ENCODE measurements around the gene KDM2A. TPM values are rescaled to one million over a fixed set of nuclear protein-coding genes. Genes with fewer than 3 reads are reported as not detected.
"Not testable (repeated sequence)": the region's sequence is repeated elsewhere in the genome, so short reads cannot be mapped to it uniquely, and the experiment has no call there.

KDM2A gene
- total RNA-seq, 2 donors from 2014 or later = 104 to 107 TPM

- ATAC-seq (replicated peaks in 1 of 2) (no peak), DNase-seq (no peak)
- Mint-ChIP-seq H3K36me3 (ENCODE audit: insufficient read depth in 2 of 2) (peaks cover 25 to 38% of the 10 kb centered on the region in 2 donors), H3K27me3 (ENCODE audit: low read depth) (no peaks in the 10 kb centered on the region), H3K4me3 (no peak overlapping the region), H3K27ac (peak overlapping the region; percentile 29), H3K9me3 (no peaks in the 10 kb centered on the region), H3K4me1 (ENCODE audit: low read depth) (peaks cover 13% of the 10 kb centered on the region)
Measured at GRCh38 chr11:67251841-67252240, 132.8 kb downstream of the KDM2A start.

GRCh38 chr11:67252831-67253239 lies 133.8 kb downstream of the KDM2A start:
- peak; percentile 68 to 76 for ATAC-seq (replicated peaks in 1 of 2)
- Mint-ChIP-seq H3K27me3 (ENCODE audit: low read depth) (no peaks in the 10 kb centered on the region), H3K4me3 (no peak overlapping the region), H3K9me3 (no peaks in the 10 kb centered on the region), H3K36me3 (ENCODE audit: insufficient read depth in 2 of 2) (peaks cover 22 to 38% of the 10 kb centered on the region in 2 donors), H3K27ac (peak overlapping the region; percentile 61), H3K4me1 (ENCODE audit: low read depth) (peaks cover 13% of the 10 kb centered on the region)
- no peak for DNase-seq

- Mint-ChIP-seq H3K27me3 (ENCODE audit: low read depth) (no peaks in the 10 kb centered on the region), H3K4me3 (no peak overlapping the region), H3K9me3 (no peaks in the 10 kb centered on the region), H3K4me1 (ENCODE audit: low read depth) (peaks cover 13% of the 10 kb centered on the region), H3K27ac (peak overlapping the region; percentile 61), H3K36me3 (ENCODE audit: insufficient read depth in 2 of 2) (peaks cover 17 to 30% of the 10 kb centered on the region in 2 donors)
- DNase-seq (no peak), ATAC-seq (replicated peaks in 1 of 2) (no peak)
Measured at GRCh38 chr11:67253872-67254624, 135.0 kb downstream of the KDM2A start.

DNA sequence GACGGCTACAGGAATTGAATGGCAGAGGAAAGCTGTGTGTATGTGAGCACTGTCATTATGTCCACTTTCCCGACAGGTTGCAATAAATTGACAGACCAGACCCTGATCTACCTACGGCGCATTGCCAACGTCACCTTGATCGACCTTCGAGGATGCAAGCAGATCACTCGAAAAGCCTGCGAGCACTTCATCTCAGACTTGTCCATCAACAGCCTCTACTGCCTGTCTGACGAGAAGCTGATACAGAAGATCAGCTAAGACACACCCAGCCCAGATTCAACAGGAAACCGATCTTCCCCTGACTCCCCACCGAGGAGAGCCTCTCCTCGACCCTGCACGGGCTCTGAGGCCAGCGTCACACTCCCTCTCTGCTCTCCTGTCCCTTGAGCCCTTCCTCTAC lies 135.7 kb downstream of the KDM2A start:
- Mint-ChIP-seq H3K4me3 (no peak overlapping the region), H3K27me3 (ENCODE audit: low read depth) (no peaks in the 10 kb centered on the region), H3K36me3 (ENCODE audit: insufficient read depth in 2 of 2) (peaks cover 12 to 22% of the 10 kb centered on the region in 2 donors), H3K27ac (peak overlapping the region; percentile 6), H3K9me3 (no peaks in the 10 kb centered on the region), H3K4me1 (ENCODE audit: low read depth) (peaks cover 13% of the 10 kb centered on the region)
- DNase-seq = no peak
- ATAC-seq (replicated peaks in 1 of 2) = no peak

DNA sequence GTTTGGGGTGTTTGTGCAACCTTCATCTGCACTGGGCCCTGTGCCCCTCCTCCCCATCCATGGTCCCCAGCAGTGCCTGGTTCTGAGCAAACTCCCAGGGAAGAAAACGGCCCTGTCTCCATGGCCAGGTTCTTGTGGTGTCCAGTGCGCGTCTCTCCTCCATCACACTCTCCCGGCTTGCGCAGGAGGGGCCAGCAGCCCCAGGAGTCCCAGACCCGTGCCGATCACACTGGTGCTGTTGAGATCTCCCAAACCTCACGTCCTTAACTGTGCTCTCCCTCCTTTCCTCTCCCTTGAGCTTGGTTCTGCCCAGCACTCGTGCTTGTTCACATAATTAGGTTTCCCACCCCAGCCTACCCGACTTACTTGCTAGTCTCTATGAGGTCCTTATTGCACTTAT lies 136.3 kb downstream of the KDM2A start:
- no peaks in the 10 kb centered on the region for H3K9me3 Mint-ChIP-seq
- peaks cover 12 to 20% of the 10 kb centered on the region in 2 donors for H3K36me3 Mint-ChIP-seq (ENCODE audit: insufficient read depth in 2 of 2)
- ATAC-seq (replicated peaks in 1 of 2) = no peak

DNA sequence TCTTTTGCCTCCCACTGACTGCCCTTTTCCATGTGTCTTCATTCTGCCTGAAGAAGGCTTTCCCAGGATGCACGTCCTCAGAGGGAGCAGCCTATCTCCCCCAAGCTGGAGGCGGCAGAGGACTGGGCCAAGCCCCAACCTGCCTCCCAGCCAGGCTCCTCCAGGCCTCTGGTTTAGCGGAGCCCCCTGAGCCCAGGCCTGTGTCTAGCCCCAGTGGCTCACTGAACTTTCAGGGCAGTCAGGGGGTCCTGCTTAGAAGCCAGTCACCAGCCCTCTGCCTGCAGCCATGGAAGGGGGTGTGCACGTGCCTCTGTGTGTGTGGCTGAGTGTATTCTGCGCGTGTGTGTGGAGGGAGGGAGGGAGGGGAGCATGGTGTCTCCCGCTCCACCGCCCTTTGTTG lies 136.8 kb downstream of the KDM2A start:
- DNase-seq (no peak), ATAC-seq (replicated peaks in 1 of 2) (no peak)
- Mint-ChIP-seq H3K4me1 (ENCODE audit: low read depth) (peaks cover 17% of the 10 kb centered on the region), H3K27me3 (ENCODE audit: low read depth) (no peaks in the 10 kb centered on the region), H3K36me3 (ENCODE audit: insufficient read depth in 2 of 2) (peaks cover 12 to 15% of the 10 kb centered on the region in 2 donors), H3K9me3 (no peaks in the 10 kb centered on the region), H3K4me3 (no peak overlapping the region), H3K27ac (peak overlapping the region; percentile 47)

More for the DNA sequence above, 136.3 kb downstream of the KDM2A start:
- no peak for DNase-seq
- Mint-ChIP-seq H3K27me3 (ENCODE audit: low read depth) (no peaks in the 10 kb centered on the region), H3K4me3 (no peak overlapping the region), H3K4me1 (ENCODE audit: low read depth) (peaks cover 14% of the 10 kb centered on the region), H3K27ac (no peak overlapping the region)

DNA sequence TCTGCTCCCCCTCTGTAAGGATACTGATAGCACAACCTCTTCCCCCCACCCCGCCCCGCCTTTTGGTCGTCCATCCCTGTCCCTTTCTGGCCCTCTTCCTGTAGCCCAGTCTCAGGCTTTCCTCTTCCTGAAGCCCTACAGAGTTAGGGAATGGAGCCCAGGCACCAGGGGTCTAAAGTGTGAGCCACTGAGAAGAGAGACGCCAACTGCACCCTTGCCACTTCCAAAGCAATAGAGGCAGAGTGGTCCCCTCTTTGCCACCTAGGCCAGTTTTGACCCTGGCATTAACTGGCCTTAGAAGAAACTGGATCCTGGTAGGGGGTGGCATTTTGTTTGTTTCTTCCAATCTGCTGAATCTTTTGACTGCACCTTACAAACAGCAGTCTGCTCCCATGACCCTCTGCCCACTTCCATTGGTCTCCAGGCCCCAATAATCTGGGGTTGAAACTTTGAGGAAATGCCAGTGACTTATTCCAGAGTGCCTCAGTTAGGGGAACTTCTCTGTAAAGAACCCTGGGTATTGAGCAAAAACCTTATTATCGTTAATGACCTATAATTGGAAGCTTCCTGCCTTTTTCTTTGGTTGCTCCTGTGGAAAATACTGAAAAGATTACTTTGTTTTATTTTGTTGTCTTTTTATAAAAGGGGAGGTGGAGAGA lies 137.5 kb downstream of the KDM2A start:
- H3K27me3 Mint-ChIP-seq (ENCODE audit: low read depth) = no peaks in the 10 kb centered on the region
- H3K36me3 Mint-ChIP-seq (ENCODE audit: insufficient read depth in 2 of 2) = peaks cover 12 to 15% of the 10 kb centered on the region in 2 donors
- H3K27ac Mint-ChIP-seq = peak overlapping the region; percentile 53
- H3K4me3 Mint-ChIP-seq = no peak overlapping the region
- H3K4me1 Mint-ChIP-seq (ENCODE audit: low read depth) = peaks cover 22% of the 10 kb centered on the region
- no peaks in the 10 kb centered on the region for H3K9me3 Mint-ChIP-seq
- DNase-seq (no peak), ATAC-seq (replicated peaks in 1 of 2) (no peak)

DNA sequence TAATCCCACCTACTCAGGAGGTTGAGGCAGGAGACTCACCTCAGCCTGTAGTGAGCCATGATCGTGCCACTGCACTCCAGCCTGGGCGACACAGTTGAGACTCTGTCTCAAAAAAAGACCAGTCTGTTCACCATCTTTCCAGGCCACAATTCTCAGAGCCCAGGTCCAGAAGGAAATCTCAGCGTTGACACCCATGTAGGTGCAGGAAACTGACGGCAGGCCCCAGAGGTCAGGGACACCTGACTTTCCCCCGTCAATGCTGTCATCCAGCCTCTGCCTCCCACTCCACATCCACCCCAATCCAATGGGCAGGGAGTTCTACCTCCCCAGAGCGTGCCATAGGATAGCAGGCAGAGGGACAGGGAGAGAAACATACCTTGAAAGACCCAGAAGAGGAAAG lies 141.3 kb downstream of the KDM2A start:
- H3K27ac Mint-ChIP-seq = no peak overlapping the region
- DNase-seq (no peak), ATAC-seq (replicated peaks in 1 of 2) (no peak)
- H3K4me3 Mint-ChIP-seq = peak overlapping the region; percentile 24 to 71
- H3K9me3 Mint-ChIP-seq = no peaks in the 10 kb centered on the region
- peaks cover 0 to 4% of the 10 kb centered on the region in 2 donors for H3K36me3 Mint-ChIP-seq (ENCODE audit: insufficient read depth in 2 of 2)
- H3K27me3 Mint-ChIP-seq (ENCODE audit: low read depth) = no peaks in the 10 kb centered on the region
- peaks cover 47% of the 10 kb centered on the region for H3K4me1 Mint-ChIP-seq (ENCODE audit: low read depth)

GRCh38 chr11:67260885-67261639 lies 142.0 kb downstream of the KDM2A start:
- not testable (repeated sequence) for H3K36me3 Mint-ChIP-seq (ENCODE audit: insufficient read depth in 2 of 2); H3K27me3 Mint-ChIP-seq (ENCODE audit: low read depth); H3K9me3 Mint-ChIP-seq; ATAC-seq (replicated peaks in 1 of 2)
- H3K4me1 Mint-ChIP-seq (ENCODE audit: low read depth) = peaks cover 54% of the 10 kb centered on the region
- peak; percentile 56 to 60 for DNase-seq
- peak overlapping the region; percentile 60 to 71 for H3K4me3 Mint-ChIP-seq
- peak overlapping the region; percentile 30 for H3K27ac Mint-ChIP-seq

GRCh38 chr11:67261640-67261945 lies 142.5 kb downstream of the KDM2A start:
- ATAC-seq (replicated peaks in 1 of 2) = no peak
- Mint-ChIP-seq H3K4me1 (ENCODE audit: low read depth) (peaks cover 55% of the 10 kb centered on the region), H3K9me3 (no peaks in the 10 kb centered on the region), H3K27me3 (ENCODE audit: low read depth) (no peaks in the 10 kb centered on the region), H3K36me3 (ENCODE audit: insufficient read depth in 2 of 2) (peaks cover 0 to 4% of the 10 kb centered on the region in 2 donors), H3K4me3 (peak overlapping the region; percentile 60 to 71), H3K27ac (no peak overlapping the region)
- no peak for DNase-seq

DNA sequence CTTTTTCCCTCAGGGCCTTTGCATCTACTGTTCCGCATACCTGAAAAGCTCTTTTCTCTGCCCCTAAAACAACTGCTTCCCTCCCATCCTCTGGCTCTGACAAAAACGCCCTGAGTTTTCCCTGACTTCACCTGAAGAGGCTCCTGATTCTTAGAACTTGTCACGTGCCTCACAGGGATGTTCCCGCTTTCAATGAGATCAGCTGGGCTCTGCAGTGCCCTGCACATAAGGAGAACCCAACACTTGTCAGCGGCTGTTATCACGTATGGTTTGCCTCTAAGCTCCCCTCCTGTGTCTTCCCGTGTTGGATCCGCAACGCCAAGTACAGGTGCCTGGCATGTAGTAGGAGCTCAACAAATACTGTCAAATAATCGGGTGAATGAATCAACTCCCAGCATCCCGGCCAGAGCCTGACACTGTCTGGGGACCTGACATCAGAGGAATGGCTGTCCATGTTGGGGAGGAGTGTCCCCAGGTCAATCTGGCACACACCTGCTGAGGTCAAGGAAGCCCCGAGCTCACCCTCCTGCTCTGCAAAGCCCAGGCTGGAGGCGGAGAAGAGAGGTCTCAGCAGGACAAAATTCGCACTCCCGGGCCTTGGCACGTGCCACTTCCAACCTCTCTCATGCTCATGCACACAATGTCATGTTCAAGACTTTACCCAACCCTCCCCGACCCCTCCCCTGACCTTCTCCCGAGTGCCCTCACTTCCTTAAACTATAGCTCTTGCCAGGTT lies 143.1 kb downstream of the KDM2A start:
- Mint-ChIP-seq H3K27me3 (ENCODE audit: low read depth) (no peaks in the 10 kb centered on the region), H3K4me3 (peak overlapping the region; percentile 68 to 71), H3K9me3 (no peaks in the 10 kb centered on the region), H3K36me3 (ENCODE audit: insufficient read depth in 2 of 2) (peaks cover 1 to 4% of the 10 kb centered on the region in 2 donors), H3K4me1 (ENCODE audit: low read depth) (peaks cover 55% of the 10 kb centered on the region), H3K27ac (peak overlapping the region; percentile 66)
- DNase-seq = no peak
- no peak for ATAC-seq (replicated peaks in 1 of 2)

GRCh38 chr11:67262731-67263675 lies 143.9 kb downstream of the KDM2A start:
- Mint-ChIP-seq H3K9me3 (no peaks in the 10 kb centered on the region), H3K36me3 (ENCODE audit: insufficient read depth in 2 of 2) (peaks cover 8 to 13% of the 10 kb centered on the region in 2 donors), H3K27me3 (ENCODE audit: low read depth) (no peaks in the 10 kb centered on the region), H3K4me1 (ENCODE audit: low read depth) (peaks cover 57% of the 10 kb centered on the region), H3K27ac (peak overlapping the region; percentile 66), H3K4me3 (peak overlapping the region; percentile 68 to 71)
- peak; percentile 49 to 59 for ATAC-seq (replicated peaks in 1 of 2)
- DNase-seq = peak; percentile 83 to 84

All from activated T-cell treated with anti-CD3 and anti-CD28 coated beads, Interleukin-2, amount 50 U/mL, for 72 hours (primary cell).